Measurements from ENCODE around the gene UBE2U.
A peak's percentile ranks its signal among the peaks of the same experiment; 100 is the strongest.
"Not testable (repeated sequence)": the region's sequence is repeated elsewhere in the genome, so short reads cannot be mapped to it uniquely, and the experiment has no call there.

Gene UBE2U

GRCh38 chr1:64242895-64243756, 39.7 kb downstream of the UBE2U start:
- DNase-seq = peak in 1 of 2 experiments; percentile 8

GRCh38 chr1:64243757-64244080, 40.3 kb downstream of the UBE2U start:
- DNase-seq = no peak

- no peak for DNase-seq
These were observed 42.1 kb downstream of the UBE2U start for GRCh38 chr1:64245495-64245894.

- DNase-seq = peak in 1 of 2 experiments; percentile 14
These were observed 43.0 kb downstream of the UBE2U start for GRCh38 chr1:64246294-64246917.

GRCh38 chr1:64248065-64248464, 44.6 kb downstream of the UBE2U start:
- no peak for DNase-seq

- DNase-seq = not testable (repeated sequence)
These were observed 47.0 kb downstream of the UBE2U start for GRCh38 chr1:64250472-64250871.

GRCh38 chr1:64251971-64252370, 48.5 kb downstream of the UBE2U start:
- DNase-seq = no peak

- DNase-seq = not testable (repeated sequence)
These were observed 53.8 kb downstream of the UBE2U start for GRCh38 chr1:64257233-64257632.

- not testable (repeated sequence) for DNase-seq
These were observed 55.0 kb downstream of the UBE2U start for GRCh38 chr1:64258444-64258843.

- DNase-seq = no peak
These were observed 59.9 kb downstream of the UBE2U start for GRCh38 chr1:64263335-64263734.

GRCh38 chr1:64263856-64264255, 60.4 kb downstream of the UBE2U start:
- no peak for DNase-seq

GRCh38 chr1:64265141-64265540, 61.7 kb downstream of the UBE2U start:
- DNase-seq = no peak

- no peak for DNase-seq
These were observed 63.6 kb downstream of the UBE2U start for GRCh38 chr1:64266991-64267390.

- peak in 1 of 2 experiments; percentile 39 for DNase-seq
These were observed 65.5 kb downstream of the UBE2U start for GRCh38 chr1:64268653-64269557.

- DNase-seq = no peak
These were observed 66.1 kb downstream of the UBE2U start for GRCh38 chr1:64269558-64269884.

GRCh38 chr1:64280001-64280400, 76.6 kb downstream of the UBE2U start:
- no peak for DNase-seq

GRCh38 chr1:64282351-64282750, 78.9 kb downstream of the UBE2U start:
- DNase-seq = no peak

- DNase-seq = no peak
These were observed 83.6 kb downstream of the UBE2U start for GRCh38 chr1:64287071-64287470.

GRCh38 chr1:64290420-64290819, 87.0 kb downstream of the UBE2U start:
- no peak for DNase-seq

- no peak for DNase-seq
These were observed 88.5 kb downstream of the UBE2U start for GRCh38 chr1:64291931-64292330.

- DNase-seq = no peak
These were observed 89.0 kb downstream of the UBE2U start for GRCh38 chr1:64292399-64292798.

- no peak for DNase-seq
These were observed 90.4 kb downstream of the UBE2U start for GRCh38 chr1:64293820-64294219.

GRCh38 chr1:64295136-64295535, 91.7 kb downstream of the UBE2U start:
- DNase-seq = no peak

- no peak for DNase-seq
These were observed 92.1 kb downstream of the UBE2U start for GRCh38 chr1:64295561-64295960.
